ENCODE results near the gene GSTO1.

The GSTO1 gene

GRCh38 chr10:104293781-104294321 lies 39.2 kb downstream of the GSTO1 start:
- no peak for DNase-seq (ENCODE audit: low spot score)
- TF ChIP-seq, protein P1, sequence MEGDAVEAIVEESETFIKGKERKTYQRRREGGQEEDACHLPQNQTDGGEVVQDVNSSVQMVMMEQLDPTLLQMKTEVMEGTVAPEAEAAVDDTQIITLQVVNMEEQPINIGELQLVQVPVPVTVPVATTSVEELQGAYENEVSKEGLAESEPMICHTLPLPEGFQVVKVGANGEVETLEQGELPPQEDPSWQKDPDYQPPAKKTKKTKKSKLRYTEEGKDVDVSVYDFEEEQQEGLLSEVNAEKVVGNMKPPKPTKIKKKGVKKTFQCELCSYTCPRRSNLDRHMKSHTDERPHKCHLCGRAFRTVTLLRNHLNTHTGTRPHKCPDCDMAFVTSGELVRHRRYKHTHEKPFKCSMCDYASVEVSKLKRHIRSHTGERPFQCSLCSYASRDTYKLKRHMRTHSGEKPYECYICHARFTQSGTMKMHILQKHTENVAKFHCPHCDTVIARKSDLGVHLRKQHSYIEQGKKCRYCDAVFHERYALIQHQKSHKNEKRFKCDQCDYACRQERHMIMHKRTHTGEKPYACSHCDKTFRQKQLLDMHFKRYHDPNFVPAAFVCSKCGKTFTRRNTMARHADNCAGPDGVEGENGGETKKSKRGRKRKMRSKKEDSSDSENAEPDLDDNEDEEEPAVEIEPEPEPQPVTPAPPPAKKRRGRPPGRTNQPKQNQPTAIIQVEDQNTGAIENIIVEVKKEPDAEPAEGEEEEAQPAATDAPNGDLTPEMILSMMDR (IDR thresholded peaks at IDR 0.05; ENCODE audit: borderline replicate concordance, control extremely low read depth, extremely low read depth, insufficient read depth, missing control alignments) = no peak
- in situ Hi-C loops (cut with MboI; ENCODE audit: low sequenced_read_pairs, unreplicated experiment) = no loop called here

DNA sequence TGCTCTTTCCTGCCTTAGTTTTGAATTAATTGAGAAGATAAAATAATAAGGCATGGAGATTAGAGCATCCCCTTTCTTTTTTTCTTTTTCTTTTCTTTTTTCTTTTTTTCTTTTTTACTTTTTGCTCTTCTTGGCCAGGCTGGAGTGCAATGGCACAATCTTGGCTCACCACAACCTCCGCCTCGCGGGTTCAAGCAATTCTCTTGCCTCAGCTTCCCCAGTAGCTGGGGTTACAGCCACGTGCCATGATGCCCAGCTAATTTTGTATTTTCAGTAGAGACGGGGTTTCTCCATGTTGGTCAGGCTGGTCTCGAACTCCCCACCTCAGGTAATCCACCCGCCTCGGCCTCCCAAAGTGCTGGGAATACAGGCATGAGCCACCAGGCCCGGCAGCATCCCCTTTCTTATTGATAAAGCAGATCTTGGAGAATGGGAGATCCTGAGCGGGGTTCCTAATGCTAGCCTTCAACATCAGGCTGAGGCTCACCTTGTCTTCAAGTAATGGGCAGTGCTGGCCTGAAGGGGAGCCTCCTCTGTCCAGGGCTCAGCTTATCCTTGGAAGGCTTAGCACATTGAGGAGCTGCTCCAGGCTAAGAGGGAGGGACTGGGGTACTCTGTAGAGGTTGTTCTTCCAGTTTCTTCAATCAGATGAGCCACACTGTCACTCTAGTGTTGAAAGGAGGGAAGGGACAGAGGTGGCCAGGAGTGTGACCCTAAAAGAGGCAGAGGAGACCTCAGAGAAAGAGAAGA lies 42.2 kb downstream of the GSTO1 start:
- in situ Hi-C loops (cut with MboI; ENCODE audit: low sequenced_read_pairs, unreplicated experiment) = no loop called here
- DNase-seq (ENCODE audit: low spot score) = no peak
- TF ChIP-seq, protein P1 (IDR thresholded peaks at IDR 0.05; ENCODE audit: borderline replicate concordance, control extremely low read depth, extremely low read depth, insufficient read depth, missing control alignments) = no peak

DNA sequence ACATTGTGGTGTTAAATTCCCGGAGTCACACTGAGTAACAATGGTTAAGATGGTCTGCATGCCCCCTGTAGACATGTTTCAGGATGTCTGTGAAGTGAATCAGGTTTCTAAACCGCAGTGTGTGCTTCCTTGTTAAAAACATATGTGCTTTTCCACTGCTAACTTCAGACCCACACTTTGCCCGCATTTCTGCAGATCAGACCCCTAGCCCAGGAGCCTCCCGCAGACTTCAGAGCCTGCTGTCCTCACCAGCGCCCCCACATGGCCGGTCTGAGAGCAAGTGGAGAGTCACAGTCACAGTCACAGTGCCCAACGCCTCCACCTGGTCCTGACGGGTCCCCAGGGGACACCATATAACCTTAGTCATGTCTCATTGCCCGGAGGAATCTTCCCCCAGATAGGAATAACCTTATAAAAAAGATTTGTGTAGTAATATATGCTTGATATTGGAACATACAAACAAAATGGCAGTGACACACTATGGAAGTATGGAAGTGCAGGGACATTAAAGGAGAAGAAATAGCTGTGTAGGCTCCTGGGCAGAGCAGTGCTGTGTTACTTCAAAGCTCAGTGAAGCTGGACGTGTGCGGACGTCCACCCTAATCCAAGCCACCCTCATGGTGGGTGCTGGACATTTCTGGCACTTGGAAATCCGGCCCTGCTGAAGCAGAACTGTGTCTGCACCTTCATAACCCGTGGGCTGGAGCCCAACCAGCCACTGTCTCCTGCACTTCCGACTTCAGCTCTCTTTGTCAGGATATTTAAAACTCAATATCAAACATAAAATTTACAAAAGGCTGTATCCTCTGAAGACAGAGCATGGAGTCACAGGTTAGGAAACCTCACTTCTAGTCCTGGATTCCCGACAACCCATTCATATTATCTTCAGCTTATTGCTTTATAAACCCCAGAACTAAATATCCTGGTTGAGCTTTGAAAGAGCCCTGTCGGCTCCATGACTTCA lies 43.3 kb downstream of the GSTO1 start:
- DNase-seq (ENCODE audit: low spot score) = peak; percentile 35
- in situ Hi-C loops (cut with MboI; ENCODE audit: low sequenced_read_pairs, unreplicated experiment) = no loop called here
- TF ChIP-seq, protein P1 (IDR thresholded peaks at IDR 0.05; ENCODE audit: borderline replicate concordance, control extremely low read depth, extremely low read depth, insufficient read depth, missing control alignments) = no peak

GRCh38 chr10:104299031-104299904 lies 44.6 kb downstream of the GSTO1 start:
- TF ChIP-seq, protein P1 (IDR thresholded peaks at IDR 0.05; ENCODE audit: borderline replicate concordance, control extremely low read depth, extremely low read depth, insufficient read depth, missing control alignments) = no peak
- in situ Hi-C loops (cut with MboI; ENCODE audit: low sequenced_read_pairs, unreplicated experiment) = no loop called here

DNA sequence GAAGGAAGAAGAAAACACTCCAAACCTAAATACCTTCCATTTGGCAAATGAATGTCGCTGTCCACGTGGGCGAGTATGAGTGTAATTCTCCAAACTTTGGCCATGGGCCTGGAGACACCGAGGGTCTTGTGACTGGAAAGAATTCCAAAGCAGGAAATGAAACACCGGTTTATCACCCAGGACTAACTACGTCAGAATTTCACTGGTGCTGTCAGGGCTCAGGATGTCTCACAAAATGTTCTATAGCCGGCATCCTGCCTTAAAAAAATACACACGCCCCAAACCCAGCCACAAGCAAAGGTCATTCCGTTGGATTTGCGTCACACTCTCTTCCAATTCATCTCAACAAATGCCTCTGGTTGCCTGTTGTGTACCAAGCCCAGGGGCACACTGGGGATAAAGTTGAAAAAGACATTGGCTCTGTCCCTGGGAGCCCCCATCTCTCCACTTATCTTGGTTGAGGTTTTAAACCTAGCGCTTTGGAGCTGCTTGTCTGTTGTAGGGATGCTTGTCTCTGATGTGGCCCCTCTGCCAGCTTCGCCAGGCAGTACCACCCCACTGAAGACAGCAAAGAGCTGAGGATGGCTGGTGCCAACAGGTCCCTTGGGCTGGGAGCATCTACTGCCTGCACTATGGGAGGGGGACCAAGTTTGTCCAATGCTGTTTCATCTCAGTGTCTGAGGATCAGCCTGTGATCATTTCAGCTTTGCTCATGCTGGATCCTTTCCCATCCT lies 45.5 kb downstream of the GSTO1 start:
- no peak for DNase-seq (ENCODE audit: low spot score)
- in situ Hi-C loops (cut with MboI; ENCODE audit: low sequenced_read_pairs, unreplicated experiment) = loop anchor here (5.0 kb wide), 1 partner anchor 47 kb away; no protein-coding TSS in a partner anchor
- TF ChIP-seq, protein P1 (IDR thresholded peaks at IDR 0.05; ENCODE audit: borderline replicate concordance, control extremely low read depth, extremely low read depth, insufficient read depth, missing control alignments) = no peak

More at GRCh38 chr10:104299031-104299904, 44.6 kb downstream of the GSTO1 start:
- no peak for DNase-seq (ENCODE audit: low spot score)

Measured in GM13976 (cell line).